Immature natural killer cell (primary cell): ENCODE data around the gene ZBTB7C. TPM values are rescaled to one million over a fixed set of nuclear protein-coding genes. Genes with fewer than 3 reads are reported as not detected.

ENCODE experiments used
- DNase-seq, 3 donors: peaks; one replicate each; pipeline ENCODE4 v3.0.0; 2022; ENCODE audit warnings: mixed read lengths in 1 of 3
- H3K27ac Mint-ChIP-seq, 6 donors: one replicate each; pipeline ENCODE4 v1.8.0; 2020; ENCODE audit warnings: mixed read lengths in 6 of 6, mild to moderate bottlenecking in 5 of 6, inconsistent platforms in 4 of 6, moderate library complexity in 3 of 6
- H3K27me3 Mint-ChIP-seq, 3 donors: one replicate each; pipeline ENCODE4 v1.8.0; 2020 to 2021; ENCODE audit warnings: low read depth in 3 of 3, mild to moderate bottlenecking in 3 of 3, mixed read lengths in 3 of 3, moderate library complexity in 3 of 3, inconsistent platforms in 1 of 3
- H3K36me3 Mint-ChIP-seq, 3 donors: one replicate each; pipeline ENCODE4 v1.8.0; 2020; ENCODE audit warnings: mixed read lengths in 3 of 3, inconsistent platforms in 2 of 3, mild to moderate bottlenecking in 2 of 3
- H3K4me1 Mint-ChIP-seq, 2 donors: one replicate each; pipeline ENCODE4 v1.8.0; 2020; ENCODE audit warnings: inconsistent platforms in 2 of 2, mild to moderate bottlenecking in 2 of 2, mixed read lengths in 2 of 2, moderate library complexity in 1 of 2
- H3K4me3 Mint-ChIP-seq, 5 donors: one replicate each; pipeline ENCODE4 v1.8.0; 2020; ENCODE audit warnings: mild to moderate bottlenecking in 5 of 5, mixed read lengths in 5 of 5, inconsistent platforms in 3 of 5, moderate library complexity in 3 of 5
- H3K9me3 Mint-ChIP-seq, 6 donors: one replicate each; pipeline ENCODE4 v1.8.0; 2020; ENCODE audit warnings: mild to moderate bottlenecking in 6 of 6, mixed read lengths in 6 of 6, inconsistent platforms in 4 of 6, moderate library complexity in 3 of 6
- polyA plus RNA-seq, 3 donors: library from polyadenylated mRNA; unstranded; fragments of 300-500 nt; fragmentation: Illumina TruSeq; gene quantifications; one replicate each; pipeline ENCODE4 v1.2.3, GENCODE V29; 2021

ZBTB7C gene
- polyA plus RNA-seq, 3 donors from 2014 or later, result not detected

- no peak for DNase-seq
- Mint-ChIP-seq H3K27me3 (peaks cover 2 to 20% (median 5%) of the 10 kb centered on the region in 3 donors), H3K27ac (no peak overlapping the region), H3K4me1 (peaks cover 0 to 6% of the 10 kb centered on the region in 2 donors), H3K36me3 (no peaks in the 10 kb centered on the region), H3K4me3 (no peak overlapping the region), H3K9me3 (no peaks in the 10 kb centered on the region)
Measured at GRCh38 chr18:48024881-48025660, 384.1 kb downstream of the ZBTB7C start.

- Mint-ChIP-seq H3K9me3 (no peaks in the 10 kb centered on the region), H3K4me3 (no peak overlapping the region), H3K36me3 (no peaks in the 10 kb centered on the region), H3K27ac (no peak overlapping the region), H3K4me1 (peaks cover 0 to 6% of the 10 kb centered on the region in 2 donors), H3K27me3 (peaks cover 2 to 22% (median 5%) of the 10 kb centered on the region in 3 donors)
- no peak for DNase-seq
Measured at GRCh38 chr18:48024009-48024512, 385.1 kb downstream of the ZBTB7C start.

GRCh38 chr18:48023334-48024008 lies 385.7 kb downstream of the ZBTB7C start:
- no peaks in the 10 kb centered on the region for H3K36me3 Mint-ChIP-seq
- no peak overlapping the region for H3K27ac Mint-ChIP-seq
- H3K4me3 Mint-ChIP-seq, result no peak overlapping the region
- DNase-seq, result no peak
- H3K9me3 Mint-ChIP-seq, result no peaks in the 10 kb centered on the region
- H3K4me1 Mint-ChIP-seq, result peaks cover 0 to 6% of the 10 kb centered on the region in 2 donors
- peaks cover 2 to 22% (median 5%) of the 10 kb centered on the region in 3 donors for H3K27me3 Mint-ChIP-seq

- Mint-ChIP-seq H3K27me3 (peaks cover 2 to 22% (median 5%) of the 10 kb centered on the region in 3 donors), H3K27ac (no peak overlapping the region), H3K9me3 (no peaks in the 10 kb centered on the region), H3K36me3 (no peaks in the 10 kb centered on the region), H3K4me3 (no peak overlapping the region), H3K4me1 (peaks cover 0 to 6% of the 10 kb centered on the region in 2 donors)
- DNase-seq, result peak; percentile 28 to 43 (median 41)
Measured at GRCh38 chr18:48022531-48023329, 386.5 kb downstream of the ZBTB7C start.

GRCh38 chr18:48022021-48022420 lies 387.2 kb downstream of the ZBTB7C start:
- Mint-ChIP-seq H3K36me3 (no peaks in the 10 kb centered on the region), H3K9me3 (no peaks in the 10 kb centered on the region), H3K4me1 (peaks cover 0 to 6% of the 10 kb centered on the region in 2 donors), H3K27ac (no peak overlapping the region), H3K27me3 (peaks cover 2 to 24% (median 5%) of the 10 kb centered on the region in 3 donors), H3K4me3 (no peak overlapping the region)
- DNase-seq, result no peak

- H3K27ac Mint-ChIP-seq, result no peak overlapping the region
- H3K4me3 Mint-ChIP-seq, result no peak overlapping the region
- no peaks in the 10 kb centered on the region for H3K9me3 Mint-ChIP-seq
- peaks cover 0 to 6% of the 10 kb centered on the region in 2 donors for H3K4me1 Mint-ChIP-seq
- DNase-seq, result peak in 1 of 3 donors; percentile 12
- H3K36me3 Mint-ChIP-seq, result no peaks in the 10 kb centered on the region
- H3K27me3 Mint-ChIP-seq, result peaks cover 4 to 27% (median 5%) of the 10 kb centered on the region in 3 donors
Measured at GRCh38 chr18:48021273-48021914, 387.8 kb downstream of the ZBTB7C start.

GRCh38 chr18:48020337-48021250 lies 388.6 kb downstream of the ZBTB7C start:
- Mint-ChIP-seq H3K9me3 (no peaks in the 10 kb centered on the region), H3K27ac (no peak overlapping the region), H3K27me3 (peaks cover 4 to 24% (median 5%) of the 10 kb centered on the region in 3 donors), H3K4me3 (no peak overlapping the region), H3K36me3 (no peaks in the 10 kb centered on the region), H3K4me1 (peaks cover 0 to 6% of the 10 kb centered on the region in 2 donors)
- no peak for DNase-seq

- no peaks in the 10 kb centered on the region for H3K36me3 Mint-ChIP-seq
- no peak for DNase-seq
- H3K4me3 Mint-ChIP-seq, result no peak overlapping the region
- peak overlapping the region in 2 of 6 donors; percentile 2 to 25 for H3K27ac Mint-ChIP-seq
- H3K27me3 Mint-ChIP-seq, result peaks cover 4 to 20% (median 5%) of the 10 kb centered on the region in 3 donors
- peaks cover 0 to 6% of the 10 kb centered on the region in 2 donors for H3K4me1 Mint-ChIP-seq
- peaks cover 0 to 2% (median 0%) of the 10 kb centered on the region in 6 donors for H3K9me3 Mint-ChIP-seq
Measured at GRCh38 chr18:48019557-48020325, 389.4 kb downstream of the ZBTB7C start.

GRCh38 chr18:48018851-48019250 lies 390.3 kb downstream of the ZBTB7C start:
- no peak overlapping the region for H3K27ac Mint-ChIP-seq
- peaks cover 0 to 5% (median 0%) of the 10 kb centered on the region in 6 donors for H3K9me3 Mint-ChIP-seq
- DNase-seq, result no peak
- no peaks in the 10 kb centered on the region for H3K36me3 Mint-ChIP-seq
- no peak overlapping the region for H3K4me3 Mint-ChIP-seq
- H3K4me1 Mint-ChIP-seq, result peaks cover 0 to 8% of the 10 kb centered on the region in 2 donors
- peaks cover 4 to 16% (median 5%) of the 10 kb centered on the region in 3 donors for H3K27me3 Mint-ChIP-seq

- Mint-ChIP-seq H3K9me3 (peaks cover 0 to 5% (median 0%) of the 10 kb centered on the region in 6 donors), H3K4me1 (peaks cover 7 to 18% of the 10 kb centered on the region in 2 donors), H3K27ac (no peak overlapping the region), H3K36me3 (no peaks in the 10 kb centered on the region), H3K27me3 (peaks cover 2 to 13% (median 2%) of the 10 kb centered on the region in 3 donors), H3K4me3 (no peak overlapping the region)
- no peak for DNase-seq
Measured at GRCh38 chr18:48017635-48018034, 391.5 kb downstream of the ZBTB7C start.

GRCh38 chr18:48013162-48013561 lies 396.0 kb downstream of the ZBTB7C start:
- Mint-ChIP-seq H3K36me3 (no peaks in the 10 kb centered on the region), H3K9me3 (peaks cover 0 to 5% (median 0%) of the 10 kb centered on the region in 6 donors), H3K27ac (no peak overlapping the region)

More at GRCh38 chr18:48013162-48013561, 396.0 kb downstream of the ZBTB7C start:
- Mint-ChIP-seq H3K27me3 (peaks cover 3 to 7% (median 6%) of the 10 kb centered on the region in 3 donors), H3K4me3 (no peak overlapping the region), H3K4me1 (peaks cover 15 to 30% of the 10 kb centered on the region in 2 donors)
- DNase-seq, result no peak
